ENCODE results near the gene RGSL1.

The RGSL1 gene

DNA sequence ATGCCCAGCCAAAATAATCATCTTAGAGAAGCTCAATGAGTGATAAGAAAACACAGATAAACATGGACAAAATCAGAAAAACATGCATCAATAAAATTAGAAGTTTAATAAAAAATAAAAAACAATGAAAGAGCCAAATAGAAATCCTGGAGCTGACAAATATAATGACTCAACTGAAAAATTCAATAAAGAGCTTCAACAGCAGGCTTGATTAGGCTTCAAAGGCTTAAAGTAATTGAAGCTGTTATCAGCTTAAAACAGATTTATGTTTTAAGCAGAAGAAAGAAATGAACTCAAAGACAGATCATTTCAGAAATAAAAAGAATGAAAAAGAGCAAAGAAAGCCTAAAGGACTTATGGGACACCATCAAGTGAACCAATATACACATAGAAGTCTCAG, 28.3 kb downstream of the RGSL1 start:
- no peak overlapping the region for H3K9ac ChIP-seq (ENCODE audit: low read length in 5 of 5)
- no peak overlapping the region for H3K4me3 ChIP-seq (ENCODE audit: low read depth in 1 of 5, low read length in 5 of 5)
- no peaks in the 10 kb centered on the region for H3K4me1 ChIP-seq (ENCODE audit: control insufficient read depth in 5 of 5, insufficient read depth in 5 of 5, low read length in 5 of 5)
- H3K36me3 ChIP-seq (ENCODE audit: control insufficient read depth in 5 of 5, insufficient read depth in 5 of 5, low read length in 5 of 5), result no peaks in the 10 kb centered on the region
- H3K9me3 ChIP-seq (ENCODE audit: control insufficient read depth in 5 of 5, low read length in 5 of 5), result peaks cover 4 to 16% (median 12%) of the 10 kb centered on the region in 5 donors
- peaks cover 0 to 3% (median 0%) of the 10 kb centered on the region in 5 donors for H3K27me3 ChIP-seq (ENCODE audit: control insufficient read depth in 5 of 5, insufficient read depth in 4 of 5, low read length in 5 of 5)
- H3K27ac ChIP-seq (ENCODE audit: low read depth, low read length), result no peak overlapping the region

DNA sequence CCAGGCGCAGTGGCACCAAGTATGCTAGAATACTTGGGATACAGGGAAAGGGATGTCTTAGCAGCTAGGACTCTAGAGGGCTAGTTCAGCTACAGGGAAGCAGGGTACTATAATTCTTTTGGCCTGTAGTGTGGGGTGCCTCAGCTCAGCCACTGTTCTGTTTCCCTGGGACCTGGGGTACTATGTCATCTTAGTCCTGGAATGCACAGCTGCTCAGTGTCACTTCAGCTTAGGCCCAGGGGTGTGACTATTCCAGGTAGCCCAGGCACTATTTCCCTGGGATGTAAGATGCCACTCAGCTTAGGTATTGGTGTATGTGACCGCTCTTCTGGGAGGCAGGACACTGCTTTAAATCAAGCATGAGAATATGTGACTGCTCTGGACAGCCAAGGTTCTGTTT, 34.1 kb downstream of the RGSL1 start:
- Histone ChIP-seq H3K9ac (ENCODE audit: low read length in 5 of 5) (no peak overlapping the region), H3K4me3 (ENCODE audit: low read depth in 1 of 5, low read length in 5 of 5) (no peak overlapping the region)

DNA sequence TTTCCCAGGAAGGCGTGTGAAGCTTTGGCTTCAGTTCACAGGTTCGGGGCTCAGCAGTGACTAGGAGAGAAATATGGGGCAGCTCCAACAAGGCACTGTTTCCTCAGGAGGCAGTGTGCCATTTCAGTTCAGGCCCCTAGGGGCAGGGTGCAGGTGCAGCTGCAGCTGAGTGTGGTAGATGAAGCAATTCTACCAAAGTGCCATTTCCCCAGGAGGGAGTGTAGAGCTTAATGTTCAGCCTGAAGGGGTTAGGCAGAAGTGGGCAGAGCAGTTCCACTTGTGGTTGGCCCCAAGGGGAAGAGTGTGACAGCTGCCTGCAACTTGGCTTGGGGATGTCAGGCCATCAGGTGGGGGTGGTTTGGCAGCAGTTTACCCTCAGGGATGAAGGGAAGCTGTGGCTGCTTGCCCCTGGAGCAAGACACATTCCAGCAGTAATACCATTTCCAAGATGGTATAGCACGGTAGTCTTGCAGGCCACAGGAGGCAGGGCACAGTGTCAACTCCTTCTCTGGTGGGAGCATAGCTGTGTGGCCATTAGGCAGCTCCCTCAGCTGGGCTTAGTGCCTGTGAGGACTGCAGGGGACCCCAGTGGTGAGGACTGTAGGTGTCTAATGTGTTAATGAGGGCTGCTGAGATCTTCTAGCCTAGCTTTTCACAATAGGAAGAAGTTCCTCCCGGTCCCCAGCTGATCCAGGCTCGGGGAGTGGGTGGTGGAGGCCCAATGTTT, 34.7 kb downstream of the RGSL1 start:
- Histone ChIP-seq H3K9ac (ENCODE audit: low read length in 5 of 5) (no peak overlapping the region), H3K27ac (ENCODE audit: low read depth, low read length) (no peak overlapping the region), H3K27me3 (ENCODE audit: control insufficient read depth in 5 of 5, insufficient read depth in 4 of 5, low read length in 5 of 5) (no peaks in the 10 kb centered on the region), H3K36me3 (ENCODE audit: control insufficient read depth in 5 of 5, insufficient read depth in 5 of 5, low read length in 5 of 5) (no peaks in the 10 kb centered on the region), H3K9me3 (ENCODE audit: control insufficient read depth in 5 of 5, low read length in 5 of 5) (peaks cover 0 to under 1% (median 0%) of the 10 kb centered on the region in 5 donors), H3K4me1 (ENCODE audit: control insufficient read depth in 5 of 5, insufficient read depth in 5 of 5, low read length in 5 of 5) (no peaks in the 10 kb centered on the region), H3K4me3 (ENCODE audit: low read depth in 1 of 5, low read length in 5 of 5) (no peak overlapping the region)

More for the DNA sequence above, 34.1 kb downstream of the RGSL1 start:
- Histone ChIP-seq H3K36me3 (ENCODE audit: control insufficient read depth in 5 of 5, insufficient read depth in 5 of 5, low read length in 5 of 5) (no peaks in the 10 kb centered on the region), H3K27me3 (ENCODE audit: control insufficient read depth in 5 of 5, insufficient read depth in 4 of 5, low read length in 5 of 5) (no peaks in the 10 kb centered on the region), H3K4me1 (ENCODE audit: control insufficient read depth in 5 of 5, insufficient read depth in 5 of 5, low read length in 5 of 5) (no peaks in the 10 kb centered on the region), H3K27ac (ENCODE audit: low read depth, low read length) (no peak overlapping the region), H3K9me3 (ENCODE audit: control insufficient read depth in 5 of 5, low read length in 5 of 5) (peaks cover 0 to 3% (median 0%) of the 10 kb centered on the region in 5 donors)

- H3K36me3 ChIP-seq (ENCODE audit: control insufficient read depth in 5 of 5, insufficient read depth in 5 of 5, low read length in 5 of 5), result no peaks in the 10 kb centered on the region
- no peaks in the 10 kb centered on the region for H3K27me3 ChIP-seq (ENCODE audit: control insufficient read depth in 5 of 5, insufficient read depth in 4 of 5, low read length in 5 of 5)
- H3K4me3 ChIP-seq (ENCODE audit: low read depth in 1 of 5, low read length in 5 of 5), result no peak overlapping the region
- H3K4me1 ChIP-seq (ENCODE audit: control insufficient read depth in 5 of 5, insufficient read depth in 5 of 5, low read length in 5 of 5), result no peaks in the 10 kb centered on the region
- no peak overlapping the region for H3K9ac ChIP-seq (ENCODE audit: low read length in 5 of 5)
- no peaks in the 10 kb centered on the region for H3K9me3 ChIP-seq (ENCODE audit: control insufficient read depth in 5 of 5, low read length in 5 of 5)
- no peak overlapping the region for H3K27ac ChIP-seq (ENCODE audit: low read depth, low read length)
Measured at GRCh38 chr1:182485861-182486260, 35.9 kb downstream of the RGSL1 start.

GRCh38 chr1:182488803-182489202, 38.9 kb downstream of the RGSL1 start:
- Histone ChIP-seq H3K9ac (ENCODE audit: low read length in 5 of 5) (no peak overlapping the region), H3K27me3 (ENCODE audit: control insufficient read depth in 5 of 5, insufficient read depth in 4 of 5, low read length in 5 of 5) (no peaks in the 10 kb centered on the region), H3K4me3 (ENCODE audit: low read depth in 1 of 5, low read length in 5 of 5) (no peak overlapping the region), H3K27ac (ENCODE audit: low read depth, low read length) (no peak overlapping the region), H3K9me3 (ENCODE audit: control insufficient read depth in 5 of 5, low read length in 5 of 5) (no peaks in the 10 kb centered on the region), H3K36me3 (ENCODE audit: control insufficient read depth in 5 of 5, insufficient read depth in 5 of 5, low read length in 5 of 5) (no peaks in the 10 kb centered on the region), H3K4me1 (ENCODE audit: control insufficient read depth in 5 of 5, insufficient read depth in 5 of 5, low read length in 5 of 5) (no peaks in the 10 kb centered on the region)

DNA sequence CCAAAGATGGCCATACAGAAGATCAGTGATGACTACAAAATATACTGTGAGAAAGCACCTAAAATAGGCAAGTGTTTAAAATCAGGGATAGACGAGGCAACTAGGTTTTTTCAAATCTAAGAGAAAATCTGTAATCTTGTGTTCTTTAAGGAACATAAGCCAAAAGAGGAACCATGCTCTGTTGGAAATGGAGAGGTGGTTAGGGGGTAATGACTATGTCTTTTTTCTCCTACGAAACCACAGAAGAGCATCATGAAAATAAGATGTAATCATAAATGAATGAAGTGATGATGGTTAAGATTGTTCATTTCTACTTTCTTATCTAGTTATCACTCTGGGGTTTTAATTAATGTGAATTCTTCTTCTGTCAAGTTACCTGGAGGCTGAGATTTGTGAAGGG, 43.1 kb downstream of the RGSL1 start:
- no peaks in the 10 kb centered on the region for H3K36me3 ChIP-seq (ENCODE audit: control insufficient read depth in 5 of 5, insufficient read depth in 5 of 5, low read length in 5 of 5)
- H3K9ac ChIP-seq (ENCODE audit: low read length in 5 of 5), result no peak overlapping the region
- H3K4me3 ChIP-seq (ENCODE audit: low read depth in 1 of 5, low read length in 5 of 5), result no peak overlapping the region
- no peaks in the 10 kb centered on the region for H3K9me3 ChIP-seq (ENCODE audit: control insufficient read depth in 5 of 5, low read length in 5 of 5)
- no peaks in the 10 kb centered on the region for H3K27me3 ChIP-seq (ENCODE audit: control insufficient read depth in 5 of 5, insufficient read depth in 4 of 5, low read length in 5 of 5)
- H3K4me1 ChIP-seq (ENCODE audit: control insufficient read depth in 5 of 5, insufficient read depth in 5 of 5, low read length in 5 of 5), result no peaks in the 10 kb centered on the region
- no peak overlapping the region for H3K27ac ChIP-seq (ENCODE audit: low read depth, low read length)

DNA sequence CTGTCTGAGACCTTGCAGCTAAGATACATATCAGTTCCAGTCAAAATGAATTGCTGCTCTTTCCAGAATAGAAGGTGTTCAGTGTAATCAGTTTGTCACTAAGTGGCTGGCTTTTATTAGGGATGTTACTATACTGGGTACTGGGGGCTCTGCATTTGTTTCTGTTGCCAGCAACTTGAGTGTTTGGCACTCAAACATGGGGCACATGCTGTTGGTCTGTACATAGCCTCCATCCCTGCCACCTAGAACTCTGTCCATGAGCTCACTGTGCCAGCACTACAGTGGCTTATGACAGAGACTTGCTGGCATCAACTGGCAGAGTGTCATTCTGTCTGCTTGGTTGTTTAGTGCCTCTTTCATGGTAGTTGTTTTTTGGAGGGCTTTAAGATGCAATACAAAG, 45.1 kb downstream of the RGSL1 start:
- H3K9ac ChIP-seq (ENCODE audit: low read length in 5 of 5), result no peak overlapping the region
- no peaks in the 10 kb centered on the region for H3K9me3 ChIP-seq (ENCODE audit: control insufficient read depth in 5 of 5, low read length in 5 of 5)
- H3K27me3 ChIP-seq (ENCODE audit: control insufficient read depth in 5 of 5, insufficient read depth in 4 of 5, low read length in 5 of 5), result no peaks in the 10 kb centered on the region
- H3K27ac ChIP-seq (ENCODE audit: low read depth, low read length), result no peak overlapping the region
- H3K4me3 ChIP-seq (ENCODE audit: low read depth in 1 of 5, low read length in 5 of 5), result no peak overlapping the region
- H3K4me1 ChIP-seq (ENCODE audit: control insufficient read depth in 5 of 5, insufficient read depth in 5 of 5, low read length in 5 of 5), result no peaks in the 10 kb centered on the region
- no peaks in the 10 kb centered on the region for H3K36me3 ChIP-seq (ENCODE audit: control insufficient read depth in 5 of 5, insufficient read depth in 5 of 5, low read length in 5 of 5)

DNA sequence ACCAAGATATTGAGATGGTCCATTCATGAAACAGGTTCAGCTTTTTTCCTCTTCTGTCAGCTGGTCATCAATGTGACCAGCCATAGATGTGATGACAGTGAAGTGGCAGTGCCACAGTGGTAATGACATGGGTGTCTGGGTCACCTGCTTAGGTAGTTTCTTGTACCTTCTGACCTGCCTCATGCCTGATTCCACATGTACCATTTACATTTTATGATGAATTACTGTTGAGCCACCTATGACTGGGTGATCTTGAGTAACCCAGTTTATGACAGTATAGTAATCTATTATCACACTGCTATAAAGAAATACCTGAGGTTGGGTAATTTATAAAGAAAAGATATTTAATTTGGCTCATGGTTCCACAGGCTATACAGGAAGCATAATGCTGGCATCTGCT, 45.7 kb downstream of the RGSL1 start:
- Histone ChIP-seq H3K4me1 (ENCODE audit: control insufficient read depth in 5 of 5, insufficient read depth in 5 of 5, low read length in 5 of 5) (no peaks in the 10 kb centered on the region), H3K27me3 (ENCODE audit: control insufficient read depth in 5 of 5, insufficient read depth in 4 of 5, low read length in 5 of 5) (no peaks in the 10 kb centered on the region), H3K27ac (ENCODE audit: low read depth, low read length) (no peak overlapping the region), H3K36me3 (ENCODE audit: control insufficient read depth in 5 of 5, insufficient read depth in 5 of 5, low read length in 5 of 5) (no peaks in the 10 kb centered on the region), H3K9me3 (ENCODE audit: control insufficient read depth in 5 of 5, low read length in 5 of 5) (no peaks in the 10 kb centered on the region), H3K4me3 (ENCODE audit: low read depth in 1 of 5, low read length in 5 of 5) (no peak overlapping the region), H3K9ac (ENCODE audit: low read length in 5 of 5) (no peak overlapping the region)

GRCh38 chr1:182507685-182508084, 57.7 kb downstream of the RGSL1 start:
- Histone ChIP-seq H3K9ac (ENCODE audit: low read length in 5 of 5) (no peak overlapping the region), H3K27ac (ENCODE audit: low read depth, low read length) (no peak overlapping the region), H3K4me1 (ENCODE audit: control insufficient read depth in 5 of 5, insufficient read depth in 5 of 5, low read length in 5 of 5) (no peaks in the 10 kb centered on the region), H3K9me3 (ENCODE audit: control insufficient read depth in 5 of 5, low read length in 5 of 5) (peaks cover 0 to 3% (median 3%) of the 10 kb centered on the region in 5 donors), H3K4me3 (ENCODE audit: low read depth in 1 of 5, low read length in 5 of 5) (no peak overlapping the region), H3K36me3 (ENCODE audit: control insufficient read depth in 5 of 5, insufficient read depth in 5 of 5, low read length in 5 of 5) (no peaks in the 10 kb centered on the region), H3K27me3 (ENCODE audit: control insufficient read depth in 5 of 5, insufficient read depth in 4 of 5, low read length in 5 of 5) (no peaks in the 10 kb centered on the region)

- peaks cover 0 to 17% (median 6%) of the 10 kb centered on the region in 5 donors for H3K9me3 ChIP-seq (ENCODE audit: control insufficient read depth in 5 of 5, low read length in 5 of 5)
Measured at GRCh38 chr1:182515556-182515955, 65.6 kb downstream of the RGSL1 start.

More at GRCh38 chr1:182515556-182515955, 65.6 kb downstream of the RGSL1 start:
- Histone ChIP-seq H3K27me3 (ENCODE audit: control insufficient read depth in 5 of 5, insufficient read depth in 4 of 5, low read length in 5 of 5) (peaks cover 0 to 4% (median 0%) of the 10 kb centered on the region in 5 donors), H3K36me3 (ENCODE audit: control insufficient read depth in 5 of 5, insufficient read depth in 5 of 5, low read length in 5 of 5) (no peaks in the 10 kb centered on the region), H3K27ac (ENCODE audit: low read depth, low read length) (no peak overlapping the region), H3K4me3 (ENCODE audit: low read depth in 1 of 5, low read length in 5 of 5) (no peak overlapping the region), H3K4me1 (ENCODE audit: control insufficient read depth in 5 of 5, insufficient read depth in 5 of 5, low read length in 5 of 5) (no peaks in the 10 kb centered on the region), H3K9ac (ENCODE audit: low read length in 5 of 5) (no peak overlapping the region)
